ENCODE data around the gene GRAP2. TPM values are rescaled to one million over a fixed set of nuclear protein-coding genes. Genes with fewer than 3 reads are reported as not detected.
"Not testable (repeated sequence)": the region's sequence is repeated elsewhere in the genome, so short reads cannot be mapped to it uniquely, and the experiment has no call there.

GRAP2 gene
- polyA plus RNA-seq: 10 to 100 TPM; 41.7 to 67.5 (median 46.0) TPM

GRCh38 chr22:39900306-39901227 is at the start of gene GRAP2:
Gene GRAP2, plus strand, starts transcription at chr22:39901084. Its CDS starts 46,023 bp downstream, at chr22:39947107.
- peak within 1 kb of the TSS; percentile 89 to 98 (median 96) for H3K4me3 Mint-ChIP-seq
- H3K4me1 Mint-ChIP-seq: peaks cover 55 to 65% of the 10 kb centered on the region in 2 donors
- H3K27me3 Mint-ChIP-seq (ENCODE audit: low read depth in 3 of 3): peaks cover 0 to 2% (median 0%) of the 10 kb centered on the region in 3 donors

DNA sequence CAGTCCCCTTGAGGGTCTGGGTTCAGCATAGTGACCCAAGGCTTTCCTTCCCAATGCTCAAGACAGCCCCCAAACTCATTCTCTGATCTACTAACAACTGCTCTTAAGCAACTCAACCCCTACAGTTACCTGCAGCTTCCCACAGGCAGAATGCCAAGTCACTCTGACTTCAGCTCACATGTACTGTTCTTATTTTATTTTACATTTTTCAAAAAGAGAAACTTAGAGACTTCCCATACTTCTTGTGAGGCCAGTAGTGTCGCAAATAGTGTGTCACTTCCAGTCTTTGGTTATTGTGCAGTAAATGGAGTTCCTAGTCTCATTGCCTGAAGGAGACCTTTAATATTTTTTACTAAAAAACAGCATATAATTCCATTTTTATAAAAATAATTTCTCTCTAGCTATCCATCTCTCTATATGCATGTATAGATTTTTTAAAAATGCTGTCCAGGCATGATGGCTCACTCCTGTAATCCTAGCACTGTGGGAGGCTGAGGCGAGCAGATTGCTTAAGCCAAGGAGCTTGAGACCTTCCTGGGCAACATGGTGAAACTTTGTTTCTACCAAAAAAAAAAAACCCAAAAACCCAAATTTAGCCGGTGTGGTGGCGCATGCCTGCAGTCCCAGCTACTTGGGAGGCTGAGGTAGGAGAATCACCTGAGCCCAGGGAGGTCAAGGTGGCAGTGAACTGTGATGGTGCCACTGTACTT is 49.1 kb upstream of the GRAP2 start:
- Mint-ChIP-seq H3K27me3 (ENCODE audit: low read depth in 3 of 3) (peaks cover 0 to 4% (median 2%) of the 10 kb centered on the region in 3 donors), H3K27ac (no peak overlapping the region), H3K36me3 (no peaks in the 10 kb centered on the region), H3K4me1 (no peaks in the 10 kb centered on the region), H3K9me3 (no peaks in the 10 kb centered on the region), H3K4me3 (no peak overlapping the region)
- DNase-seq: no peak

More at GRCh38 chr22:39900306-39901227, at the start of gene GRAP2:
- Mint-ChIP-seq H3K27ac (peak within 1 kb of the TSS; percentile 91 to 98 (median 96)), H3K9me3 (no peaks in the 10 kb centered on the region), H3K36me3 (no peaks in the 10 kb centered on the region)
- peak; percentile 83 to 87 (median 84) for DNase-seq

DNA sequence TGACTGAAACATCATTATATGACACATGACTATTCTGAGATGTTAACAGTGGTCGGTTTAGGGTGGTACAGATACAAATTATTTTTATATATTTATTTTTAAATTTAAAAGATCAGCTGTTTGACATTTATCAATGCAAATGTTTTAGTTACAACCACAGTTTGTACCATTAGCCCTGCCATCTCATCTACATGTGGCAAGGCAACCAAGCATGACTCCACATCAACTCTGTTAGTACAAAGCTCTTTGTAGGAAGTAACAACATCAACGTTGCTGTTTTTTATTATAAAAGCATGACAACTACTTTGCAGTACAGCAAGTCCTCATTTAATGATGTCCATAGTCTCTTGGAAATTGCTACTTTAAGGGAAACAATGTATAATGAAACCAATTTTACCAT is 48.1 kb upstream of the GRAP2 start:
- Mint-ChIP-seq H3K27me3 (ENCODE audit: low read depth in 3 of 3) (peaks cover 0 to 4% (median 2%) of the 10 kb centered on the region in 3 donors), H3K9me3 (no peaks in the 10 kb centered on the region), H3K27ac (no peak overlapping the region), H3K4me3 (no peak overlapping the region), H3K4me1 (no peaks in the 10 kb centered on the region), H3K36me3 (no peaks in the 10 kb centered on the region)
- DNase-seq: no peak

DNA sequence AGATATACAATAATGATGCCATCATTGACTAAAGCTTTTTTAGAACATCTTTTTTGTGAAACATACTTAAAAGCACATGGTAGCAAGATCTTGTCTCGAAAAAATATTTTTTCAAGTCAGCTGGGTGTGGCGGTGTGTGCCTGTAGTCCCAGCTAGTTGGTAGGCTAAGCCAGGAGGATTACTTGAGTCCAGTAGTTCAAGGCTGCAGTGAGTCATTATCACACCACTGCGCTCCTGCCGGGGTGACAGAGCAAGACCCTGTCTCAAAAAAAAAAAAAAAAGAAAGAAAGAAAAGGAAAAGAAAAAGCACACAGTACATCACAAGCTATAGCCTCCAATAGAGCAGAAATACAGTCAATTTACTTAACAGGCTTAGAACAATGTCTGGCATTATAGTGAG is 44.3 kb upstream of the GRAP2 start:
- H3K9me3 Mint-ChIP-seq: no peaks in the 10 kb centered on the region
- peaks cover 0 to 4% (median 2%) of the 10 kb centered on the region in 3 donors for H3K27me3 Mint-ChIP-seq (ENCODE audit: low read depth in 3 of 3)
- no peaks in the 10 kb centered on the region for H3K4me1 Mint-ChIP-seq
- no peak overlapping the region for H3K27ac Mint-ChIP-seq
- no peaks in the 10 kb centered on the region for H3K36me3 Mint-ChIP-seq
- DNase-seq: no peak
- no peak overlapping the region for H3K4me3 Mint-ChIP-seq

DNA sequence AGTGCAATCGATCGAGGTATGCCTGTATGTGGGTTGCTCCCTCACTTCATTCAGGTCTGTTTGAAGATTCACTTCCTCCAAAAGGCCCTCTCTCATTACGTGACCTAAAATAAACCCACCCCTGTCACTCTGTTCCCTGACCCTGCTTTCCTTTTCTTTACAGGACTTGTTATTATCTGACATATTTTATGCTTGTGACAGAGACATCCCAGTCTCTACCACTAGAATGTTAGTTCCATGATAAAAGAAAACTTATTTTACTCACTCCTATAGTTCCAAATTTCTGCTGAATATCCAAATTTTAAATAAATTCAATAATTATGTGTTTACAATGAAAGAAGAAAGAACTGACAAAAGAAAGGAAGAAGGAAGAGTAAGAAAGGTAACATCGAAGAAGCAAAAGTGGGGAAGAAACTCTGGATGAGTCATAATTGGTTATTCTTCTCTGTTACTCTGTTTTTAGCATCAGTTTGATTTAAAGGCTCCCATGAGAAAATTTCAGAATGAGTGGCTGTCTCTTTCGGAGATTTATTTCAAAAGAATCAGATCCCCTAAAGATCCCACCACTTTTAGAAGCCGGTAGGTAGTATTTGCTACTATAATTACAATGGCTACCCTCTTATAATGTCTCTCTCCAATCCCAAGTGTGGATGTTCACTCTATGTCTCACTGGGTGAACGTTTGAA is 40.8 kb upstream of the GRAP2 start:
- Mint-ChIP-seq H3K27ac (no peak overlapping the region), H3K9me3 (no peaks in the 10 kb centered on the region), H3K27me3 (ENCODE audit: low read depth in 3 of 3) (peaks cover 0 to 2% (median 0%) of the 10 kb centered on the region in 3 donors), H3K36me3 (no peaks in the 10 kb centered on the region), H3K4me1 (no peaks in the 10 kb centered on the region), H3K4me3 (no peak overlapping the region)
- DNase-seq: no peak

- Mint-ChIP-seq H3K36me3 (peaks cover 0 to 10% (median 0%) of the 10 kb centered on the region in 3 donors), H3K4me1 (peaks cover 26 to 29% of the 10 kb centered on the region in 2 donors), H3K9me3 (no peaks in the 10 kb centered on the region), H3K4me3 (peak overlapping the region in 3 of 5 donors; percentile 7 to 45 (median 12)), H3K27me3 (ENCODE audit: low read depth in 3 of 3) (peaks cover under 1 to 2% (median 2%) of the 10 kb centered on the region in 3 donors), H3K27ac (no peak overlapping the region)
- DNase-seq: peak; percentile 8 to 19 (median 14)
These were observed 32.1 kb upstream of the GRAP2 start for GRCh38 chr22:39868741-39869140.

GRCh38 chr22:39869797-39870196 is 31.1 kb upstream of the GRAP2 start:
- not testable (repeated sequence) for H3K27ac Mint-ChIP-seq

GRCh38 chr22:39871008-39871798 is 29.7 kb upstream of the GRAP2 start:
- no peaks in the 10 kb centered on the region for H3K9me3 Mint-ChIP-seq
- no peak overlapping the region for H3K27ac Mint-ChIP-seq
- no peak for DNase-seq
- peaks cover 23 to 24% of the 10 kb centered on the region in 2 donors for H3K4me1 Mint-ChIP-seq
- H3K27me3 Mint-ChIP-seq (ENCODE audit: low read depth in 3 of 3): peaks cover 0 to 4% (median 0%) of the 10 kb centered on the region in 3 donors
- peaks cover 0 to 7% (median 0%) of the 10 kb centered on the region in 3 donors for H3K36me3 Mint-ChIP-seq
- no peak overlapping the region for H3K4me3 Mint-ChIP-seq

More at GRCh38 chr22:39869797-39870196, 31.1 kb upstream of the GRAP2 start:
- not testable (repeated sequence) for H3K27me3 Mint-ChIP-seq (ENCODE audit: low read depth in 3 of 3); H3K9me3 Mint-ChIP-seq; H3K4me3 Mint-ChIP-seq; DNase-seq
- Mint-ChIP-seq H3K36me3 (peaks cover 0 to 10% (median 0%) of the 10 kb centered on the region in 3 donors), H3K4me1 (peaks cover 26 to 29% of the 10 kb centered on the region in 2 donors)

DNA sequence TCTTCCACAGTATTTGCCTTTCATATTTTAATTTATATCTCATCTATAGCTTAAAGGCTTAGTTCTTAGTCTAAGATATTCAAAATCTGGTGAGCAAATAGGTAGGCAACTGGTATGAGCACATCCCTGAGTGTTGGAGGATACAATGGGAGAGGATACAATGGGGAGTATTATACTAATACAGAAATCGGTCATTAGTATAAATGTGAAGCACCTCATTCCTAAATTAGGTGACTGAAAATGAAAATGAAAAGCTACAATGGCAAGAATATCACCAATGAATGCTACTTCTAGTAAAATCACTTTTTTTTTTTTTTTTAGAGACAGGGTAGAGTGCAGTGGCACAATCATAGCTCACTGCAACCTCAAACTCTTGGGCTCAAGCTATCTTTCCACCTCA is 28.3 kb upstream of the GRAP2 start:
- H3K9me3 Mint-ChIP-seq: no peaks in the 10 kb centered on the region
- no peak overlapping the region for H3K27ac Mint-ChIP-seq

DNA sequence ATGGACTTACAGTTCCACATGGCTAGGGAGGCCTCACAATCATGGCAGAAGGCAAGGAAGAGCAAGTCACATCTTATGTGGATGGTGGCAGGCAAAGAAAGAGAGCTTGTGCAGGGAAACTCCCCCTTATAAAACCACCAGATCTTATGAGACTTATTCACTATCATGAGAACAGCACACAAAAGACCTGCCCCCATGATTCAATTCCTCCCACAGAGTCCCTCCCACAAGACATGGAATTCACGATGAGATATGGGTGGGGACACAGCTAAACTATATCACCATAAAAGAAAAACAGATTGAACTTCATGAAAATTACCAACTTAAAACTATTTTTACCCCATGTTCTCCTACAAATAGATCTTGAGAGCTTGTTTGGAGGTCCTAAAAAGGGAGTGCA is 26.9 kb upstream of the GRAP2 start:
- peaks cover 0 to 4% (median 1%) of the 10 kb centered on the region in 3 donors for H3K27me3 Mint-ChIP-seq (ENCODE audit: low read depth in 3 of 3)
- H3K4me3 Mint-ChIP-seq: no peak overlapping the region
- no peaks in the 10 kb centered on the region for H3K9me3 Mint-ChIP-seq
- H3K4me1 Mint-ChIP-seq: peaks cover 3 to 4% of the 10 kb centered on the region in 2 donors
- peaks cover 0 to 3% (median 0%) of the 10 kb centered on the region in 3 donors for H3K36me3 Mint-ChIP-seq
- no peak for DNase-seq
- H3K27ac Mint-ChIP-seq: no peak overlapping the region

More for the DNA sequence above, 28.3 kb upstream of the GRAP2 start:
- H3K4me1 Mint-ChIP-seq: peaks cover 15 to 18% of the 10 kb centered on the region in 2 donors
- DNase-seq: no peak
- no peak overlapping the region for H3K4me3 Mint-ChIP-seq
- H3K27me3 Mint-ChIP-seq (ENCODE audit: low read depth in 3 of 3): peaks cover 0 to 4% (median 1%) of the 10 kb centered on the region in 3 donors
- H3K36me3 Mint-ChIP-seq: peaks cover 0 to 3% (median 0%) of the 10 kb centered on the region in 3 donors

DNA sequence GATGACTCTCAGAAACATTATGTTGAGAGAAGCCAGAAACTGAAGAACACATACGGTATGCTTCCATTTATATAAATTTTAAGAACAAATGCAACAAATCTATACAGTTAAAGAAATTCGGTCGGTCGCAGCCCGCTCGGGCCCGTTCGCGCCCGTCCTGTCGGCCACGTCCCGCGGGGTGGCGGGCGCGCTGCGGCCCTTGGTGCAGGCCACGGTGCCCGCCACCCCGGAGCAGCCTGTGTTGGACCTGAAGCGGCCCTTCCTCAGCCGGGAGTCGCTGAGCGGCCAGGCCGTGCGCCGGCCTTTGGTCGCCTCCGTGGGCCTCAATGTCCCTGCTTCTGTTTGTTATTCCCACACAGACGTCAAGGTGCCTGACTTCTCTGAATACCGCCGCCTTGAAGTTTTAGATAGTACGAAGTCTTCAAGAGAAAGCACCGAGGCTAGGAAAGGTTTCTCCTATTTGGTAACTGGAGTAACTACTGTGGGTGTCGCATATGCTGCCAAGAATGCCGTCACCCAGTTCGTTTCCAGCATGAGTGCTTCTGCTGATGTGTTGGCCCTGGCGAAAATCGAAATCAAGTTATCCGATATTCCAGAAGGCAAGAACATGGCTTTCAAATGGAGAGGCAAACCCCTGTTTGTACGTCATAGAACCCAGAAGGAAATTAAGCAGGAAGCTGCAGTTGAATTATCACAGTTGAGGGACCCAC is 25.6 kb upstream of the GRAP2 start:
- not testable (repeated sequence) for H3K27me3 Mint-ChIP-seq (ENCODE audit: low read depth in 3 of 3); H3K4me1 Mint-ChIP-seq; H3K9me3 Mint-ChIP-seq; H3K36me3 Mint-ChIP-seq; H3K27ac Mint-ChIP-seq; H3K4me3 Mint-ChIP-seq
- DNase-seq: peak in 2 of 3 donors; percentile 13 to 14

DNA sequence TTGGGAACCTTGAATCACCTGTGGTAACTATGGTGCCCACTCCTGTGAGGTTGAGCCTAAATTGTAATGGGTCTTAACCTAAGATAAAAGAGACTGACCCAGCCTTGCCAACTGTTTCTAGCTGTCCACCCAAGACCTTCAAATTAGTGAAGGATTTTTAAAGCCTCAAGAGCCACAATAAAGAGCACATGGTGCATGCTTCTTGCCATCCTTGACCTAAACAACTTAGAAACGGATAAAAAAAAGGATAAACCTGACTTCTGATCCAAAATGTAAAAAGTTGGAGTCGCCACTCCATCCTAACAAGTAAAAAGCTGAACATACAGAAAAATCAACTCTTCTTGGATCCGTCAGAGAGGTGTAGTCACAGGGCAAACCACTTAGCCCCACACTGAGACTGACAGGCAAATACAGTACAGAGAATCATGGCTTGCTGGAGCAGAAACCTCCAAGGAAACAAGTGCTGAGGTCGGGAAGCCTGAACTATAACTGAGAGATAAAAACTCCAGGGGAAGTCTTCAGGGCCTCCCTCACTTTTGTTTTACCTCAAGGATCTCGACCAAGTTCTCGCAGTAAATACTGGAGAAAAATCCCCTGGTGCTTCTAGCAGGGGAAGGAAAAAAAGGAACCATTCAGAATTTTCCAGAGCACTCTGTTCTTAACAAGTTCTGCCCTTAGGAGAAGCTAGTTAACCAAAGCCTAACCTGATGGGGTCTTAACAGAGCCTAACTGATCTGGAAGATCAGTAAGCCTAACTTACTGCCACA is 23.6 kb upstream of the GRAP2 start:
- Mint-ChIP-seq H3K9me3 (no peaks in the 10 kb centered on the region), H3K4me3 (no peak overlapping the region), H3K36me3 (no peaks in the 10 kb centered on the region), H3K4me1 (no peaks in the 10 kb centered on the region), H3K27me3 (ENCODE audit: low read depth in 3 of 3) (peaks cover 0 to 4% (median 3%) of the 10 kb centered on the region in 3 donors), H3K27ac (no peak overlapping the region)
- DNase-seq: no peak

All from immature natural killer cell (primary cell).